Muscle of back (tissue), 11 donors: ENCODE results near the gene MAMDC4. TPM values are rescaled to one million over a fixed set of nuclear protein-coding genes. Genes with fewer than 3 reads are reported as not detected.
A peak's percentile ranks its signal among the peaks of the same experiment; 100 is the strongest.
"Not testable (repeated sequence)": the region's sequence is repeated elsewhere in the genome, so short reads cannot be mapped to it uniquely, and the experiment has no call there.

ENCODE experiments used
- DNase-seq, 3 donors: peaks; one replicate each; pipeline versions ENCODE4 v3.0.0 to v3.0.0-alpha.2; 2013
- polyA plus RNA-seq, 10 donors: library from polyadenylated mRNA; unstranded; fragments of 120-200 nt; gene quantifications; one replicate each; pipeline ENCODE4 v1.2.1, GENCODE V29; 2013; ENCODE audit not compliant: insufficient read length in 10 of 10

The MAMDC4 gene
- polyA plus RNA-seq, 10 donors: 2.0 to 5.6 (median 3.9) TPM

- DNase-seq: no peak
Observed at GRCh38 chr9:136823136-136824046, 28.8 kb upstream of the MAMDC4 start.

GRCh38 chr9:136824496-136825225 lies 27.5 kb upstream of the MAMDC4 start:
- no peak for DNase-seq

GRCh38 chr9:136825295-136826187 lies 26.6 kb upstream of the MAMDC4 start:
- DNase-seq: no peak

- no peak for DNase-seq
Observed at GRCh38 chr9:136826188-136826541, 26.0 kb upstream of the MAMDC4 start.

- DNase-seq: no peak
Observed at GRCh38 chr9:136826703-136827582, 25.2 kb upstream of the MAMDC4 start.

- DNase-seq: no peak
Observed at GRCh38 chr9:136827794-136828473, 24.2 kb upstream of the MAMDC4 start.

GRCh38 chr9:136828474-136829140 lies 23.5 kb upstream of the MAMDC4 start:
- DNase-seq: no peak

GRCh38 chr9:136829412-136829811 lies 22.7 kb upstream of the MAMDC4 start:
- no peak for DNase-seq

GRCh38 chr9:136829981-136830885 lies 21.9 kb upstream of the MAMDC4 start:
- no peak for DNase-seq

GRCh38 chr9:136831002-136831719 lies 21.0 kb upstream of the MAMDC4 start:
- no peak for DNase-seq

GRCh38 chr9:136831720-136832104 lies 20.4 kb upstream of the MAMDC4 start:
- DNase-seq: no peak

- no peak for DNase-seq
Observed at GRCh38 chr9:136832581-136832980, 19.6 kb upstream of the MAMDC4 start.

- DNase-seq: not testable (repeated sequence)
Observed at GRCh38 chr9:136833381-136834048, 18.6 kb upstream of the MAMDC4 start.

GRCh38 chr9:136835162-136835931 lies 16.8 kb upstream of the MAMDC4 start:
- DNase-seq: no peak

- peak in 1 of 3 donors; percentile 26 for DNase-seq
Observed at GRCh38 chr9:136835932-136836904, 15.9 kb upstream of the MAMDC4 start.
